Right lobe of liver (tissue), 6 donors: ENCODE data around the gene DNMBP. TPM values are rescaled to one million over a fixed set of nuclear protein-coding genes. Genes with fewer than 3 reads are reported as not detected.
"Not testable (repeated sequence)": the region's sequence is repeated elsewhere in the genome, so short reads cannot be mapped to it uniquely, and the experiment has no call there.

ENCODE experiments used
- ATAC-seq, 4 donors: fragments of 200-7000 bp; cut with Tn5 transposase; one replicate each; pipeline ENCODE4 v1.9.1; 2020; ENCODE audit warnings: mild to moderate bottlenecking in 4 of 4, moderate library complexity in 4 of 4
- DNase-seq, 3 donors: peaks; one replicate each; pipeline ENCODE4 v3.0.0-alpha.2; 2020
- H3K27ac ChIP-seq, 3 donors: fragments of 200-600 bp; one replicate each; pipeline ENCODE4 v1.8.0; 2022
- H3K27me3 ChIP-seq, 2 donors: fragments of 200-600 bp; one replicate each; pipeline ENCODE4 v1.8.0; 2022
- H3K36me3 ChIP-seq, 4 donors: fragments of 200-600 bp; sonication (generic) in 1 of 4; one replicate each; pipeline versions ENCODE4 v1.5.1 to v1.8.0; 2017 to 2022; ENCODE audit warnings: control low read depth in 1 of 4
- H3K4me1 ChIP-seq, 4 donors: fragments of 200-600 bp; sonication (generic) in 1 of 4; one replicate each; pipeline versions ENCODE4 v1.5.1 to v1.8.0; 2017 to 2022; ENCODE audit warnings: control low read depth in 1 of 4
- H3K4me3 ChIP-seq, 3 donors: fragments of 200-600 bp; one replicate each; pipeline ENCODE4 v1.8.0; 2022
- H3K9me3 ChIP-seq, 4 donors: fragments of 200-600 bp; sonication (generic) in 1 of 4; one replicate each; pipeline versions ENCODE4 v1.5.1 to v1.8.0; 2017 to 2022; ENCODE audit warnings: control low read depth in 1 of 4
- CTCF ChIP-seq, 4 donors: fragments of 200-600 bp in 3 of 4; fragments of 450-650 bp in 1 of 4; IDR thresholded peaks; one replicate each; pipeline versions ENCODE4 v1.5.1 to v1.8.0; 2016 to 2022; ENCODE audit warnings: antibody characterized with exemption in 4 of 4, mild to moderate bottlenecking in 2 of 4
- POLR2A ChIP-seq: fragments of 450-650 bp; IDR thresholded peaks from one replicate; pipeline ENCODE4 v1.6.1; 2017; ENCODE audit warnings: antibody characterized with exemption, mild to moderate bottlenecking
- WGBS: methylation state at CpG from one replicate; pipeline ENCODE4 v1.1.6; 2018; ENCODE audit warnings: low coverage, low lambda C conversion rate; ENCODE audit not compliant: insufficient coverage; ENCODE audit errors: missing lambda C conversion rate; 5-methylcytosine and 5-hydroxymethylcytosine counted together
- intact Hi-C, 2 donors: fragments of 100-400 bp; cut with DNase I; formaldehyde crosslinking; loops; one replicate each; pipeline versions ENCODE4 v1.11.2 to v1.14.1; 2022
- total RNA-seq, 6 experiments: library from RNA; depleted of rRNA in 2 of 6; stranded (reverse); fragments of >200 nt in 2 of 6; fragmentation: NEBNext Ultra II Directional in 3 of 6; extraction: Animal tissue kit (Norgen Biotek cat#: 25700) in 3 of 6; gene quantifications; one replicate each; pipeline versions ENCODE4 v1.1.0 to v1.2.4, GENCODE V29; 2016 to 2023
- donor health status: DM: no; HTN: yes; CAD: no.
- donor health status: DM: no; HTN: no; CAD: no.
- donor health status: DM: no; HTN: no; CAD: no.
- donor health status: DM: no; HTN: yes; CAD: no.
- donor health status: DM: no; HTN: yes; CAD: no.

The DNMBP gene
- total RNA-seq, 6 experiments from 2014 or later = 7.9 to 12.7 (median 9.9) TPM

GRCh38 chr10:99845837-99846382 lies 163.8 kb downstream of the DNMBP start:
- Histone ChIP-seq H3K4me3 (no peak overlapping the region), H3K9me3 (no peaks in the 10 kb centered on the region), H3K27me3 (no peaks in the 10 kb centered on the region), H3K27ac (no peak overlapping the region), H3K36me3 (peaks cover 0 to 99% (median 44%) of the 10 kb centered on the region in 4 donors), H3K4me1 (peaks cover 0 to 56% (median 18%) of the 10 kb centered on the region in 4 donors)
- WGBS = 21% methylated on average over 10 of the region's 18 CpGs
- intact Hi-C loops = loop anchor here (10.0 kb wide), 1 partner anchor 199 kb away; no protein-coding TSS in a partner anchor
- TF ChIP-seq POLR2A (no peak), CTCF (IDR thresholded peaks at IDR 0.05) (peak; percentile 89 to 97 (median 92))
- DNase-seq (peak in 2 of 3 donors; percentile 38 to 70), ATAC-seq (peak; percentile 74 to 83 (median 80))

GRCh38 chr10:99844433-99844955 lies 165.3 kb downstream of the DNMBP start:
- Histone ChIP-seq H3K4me1 (peaks cover 0 to 50% (median 18%) of the 10 kb centered on the region in 4 donors), H3K9me3 (no peaks in the 10 kb centered on the region), H3K27me3 (no peaks in the 10 kb centered on the region), H3K4me3 (no peak overlapping the region), H3K27ac (no peak overlapping the region), H3K36me3 (peaks cover 0 to 87% (median 36%) of the 10 kb centered on the region in 4 donors)
- DNase-seq = no peak
- WGBS = 100% methylated on average over 1 of the region's 6 CpGs
- peak in 2 of 4 donors; percentile 4 to 22 for ATAC-seq
- TF ChIP-seq POLR2A (no peak), CTCF (IDR thresholded peaks at IDR 0.05) (no peak)
- intact Hi-C loops = loop anchor here (10.0 kb wide), 1 partner anchor 200 kb away; no protein-coding TSS in a partner anchor

- H3K27me3 ChIP-seq = no peaks in the 10 kb centered on the region
- ATAC-seq (no peak), DNase-seq (no peak)
- no peaks in the 10 kb centered on the region for H3K9me3 ChIP-seq
- intact Hi-C loops = loop anchor here (10.0 kb wide), 1 partner anchor 201 kb away; no protein-coding TSS in a partner anchor
- TF ChIP-seq POLR2A (no peak), CTCF (IDR thresholded peaks at IDR 0.05) (no peak)
- H3K4me1 ChIP-seq = peaks cover 0 to 38% (median 12%) of the 10 kb centered on the region in 4 donors
- H3K36me3 ChIP-seq = peaks cover 0 to 76% (median 36%) of the 10 kb centered on the region in 4 donors
- no peak overlapping the region for H3K4me3 ChIP-seq
- WGBS = 92% methylated on average over 3 of the region's 3 CpGs
- no peak overlapping the region for H3K27ac ChIP-seq
Measured at GRCh38 chr10:99843310-99843709, 166.4 kb downstream of the DNMBP start.

GRCh38 chr10:99841746-99842145 lies 168.0 kb downstream of the DNMBP start:
- intact Hi-C loops = loop anchor here (10.0 kb wide), 1 partner anchor 203 kb away; no protein-coding TSS in a partner anchor
- peaks cover 0 to 23% (median 4%) of the 10 kb centered on the region in 4 donors for H3K4me1 ChIP-seq
- no peak overlapping the region for H3K4me3 ChIP-seq
- no peaks in the 10 kb centered on the region for H3K27me3 ChIP-seq
- peaks cover 0 to 62% (median 30%) of the 10 kb centered on the region in 4 donors for H3K36me3 ChIP-seq
- WGBS = 83% methylated on average over 6 of the region's 7 CpGs
- H3K27ac ChIP-seq = no peak overlapping the region
- DNase-seq = no peak
- ATAC-seq = no peak
- TF ChIP-seq POLR2A = no peak
- no peak for TF ChIP-seq CTCF (IDR thresholded peaks at IDR 0.05)
- H3K9me3 ChIP-seq = no peaks in the 10 kb centered on the region

DNA sequence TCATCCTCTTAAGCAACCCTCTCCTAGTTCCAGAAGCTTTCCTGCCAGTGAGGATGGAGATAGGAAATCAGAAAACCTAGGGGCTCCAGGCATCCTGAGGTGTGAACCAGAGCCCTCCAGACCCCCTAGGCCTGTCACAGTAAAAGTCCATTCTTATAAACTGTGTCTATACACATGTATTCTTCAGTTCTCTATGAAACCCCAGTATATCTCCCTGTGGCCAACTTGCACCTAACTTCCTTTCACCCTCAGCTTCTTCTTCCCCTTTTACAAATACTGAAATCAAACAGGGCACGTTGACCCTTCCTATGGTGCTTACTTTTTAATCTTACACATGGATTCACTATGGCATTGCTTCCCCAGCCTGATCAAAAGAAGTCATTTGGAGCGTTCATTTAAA lies 168.9 kb downstream of the DNMBP start:
- not testable (repeated sequence) for DNase-seq, H3K9me3 ChIP-seq, ATAC-seq, H3K27ac ChIP-seq, H3K4me3 ChIP-seq, H3K27me3 ChIP-seq
- WGBS = 61% methylated on average over 2 of the region's 2 CpGs
- intact Hi-C loops = loop anchor here (10.0 kb wide), 1 partner anchor 204 kb away; no protein-coding TSS in a partner anchor
- peaks cover 0 to 14% (median 0%) of the 10 kb centered on the region in 4 donors for H3K4me1 ChIP-seq
- H3K36me3 ChIP-seq = peaks cover 0 to 62% (median 27%) of the 10 kb centered on the region in 4 donors
